Measurements from ENCODE around the gene CYB5R4. TPM values are rescaled to one million over a fixed set of nuclear protein-coding genes. Genes with fewer than 3 reads are reported as not detected.

The CYB5R4 gene
- total RNA-seq, 1 donor from 2014 or later, result 18.1 TPM

- DNase-seq (ENCODE audit: low spot score) (no peak), ATAC-seq (no peak)
- intact Hi-C loops (cut with DNase I), result no loop called here
Measured at GRCh38 chr6:84016029-84016428, 156.5 kb downstream of the CYB5R4 start.

Other genes with a start within 250 kb of the CYB5R4 start
- gene SNAP91, start 150.6 kb upstream of the CYB5R4 start, total RNA-seq, result 2.7 TPM
- gene RIPPLY2, start 6.3 kb upstream of the CYB5R4 start, total RNA-seq, result 0.80 TPM
- 10.3 TPM for gene MRAP2, start 174.1 kb downstream of the CYB5R4 start, total RNA-seq